ENCODE results near the gene C10orf120.

C10orf120 gene

DNA sequence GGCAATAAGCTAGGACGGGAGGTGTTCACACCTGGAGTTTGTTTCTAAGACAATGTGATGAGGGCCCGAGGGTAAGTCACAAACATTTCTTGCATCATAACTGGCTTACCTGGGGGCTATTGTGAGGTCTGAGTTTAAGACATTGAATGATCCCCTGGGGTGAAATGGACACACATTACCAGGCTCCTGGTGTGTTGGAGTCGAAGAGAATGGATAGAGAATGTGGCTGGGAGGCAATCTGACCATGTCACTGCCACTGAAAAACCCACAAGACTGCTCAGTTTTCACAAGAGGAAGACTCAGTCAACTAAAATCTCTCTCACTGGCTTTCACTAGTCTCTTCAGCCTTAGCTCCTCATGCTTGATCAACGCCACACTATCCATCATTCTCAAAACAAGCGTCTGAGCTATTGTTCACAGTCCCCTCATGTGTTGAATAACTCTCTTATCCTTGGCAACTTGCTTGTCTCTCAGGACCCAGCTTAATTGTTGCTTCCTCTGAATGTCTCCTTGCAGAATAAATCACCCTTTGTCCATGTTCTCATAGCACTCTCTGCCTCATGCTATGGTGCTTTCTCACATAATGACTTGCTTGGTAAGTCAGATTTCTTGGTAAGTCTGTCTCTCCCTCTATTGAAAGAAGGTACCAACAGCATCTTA is at the start of gene C10orf120:
Gene C10orf120 (minus strand): TSS at position 51 of the 660 bp plus-strand sequence. CDS start 56 bp downstream, outside the sequence.
- TF ChIP-seq, protein P1, sequence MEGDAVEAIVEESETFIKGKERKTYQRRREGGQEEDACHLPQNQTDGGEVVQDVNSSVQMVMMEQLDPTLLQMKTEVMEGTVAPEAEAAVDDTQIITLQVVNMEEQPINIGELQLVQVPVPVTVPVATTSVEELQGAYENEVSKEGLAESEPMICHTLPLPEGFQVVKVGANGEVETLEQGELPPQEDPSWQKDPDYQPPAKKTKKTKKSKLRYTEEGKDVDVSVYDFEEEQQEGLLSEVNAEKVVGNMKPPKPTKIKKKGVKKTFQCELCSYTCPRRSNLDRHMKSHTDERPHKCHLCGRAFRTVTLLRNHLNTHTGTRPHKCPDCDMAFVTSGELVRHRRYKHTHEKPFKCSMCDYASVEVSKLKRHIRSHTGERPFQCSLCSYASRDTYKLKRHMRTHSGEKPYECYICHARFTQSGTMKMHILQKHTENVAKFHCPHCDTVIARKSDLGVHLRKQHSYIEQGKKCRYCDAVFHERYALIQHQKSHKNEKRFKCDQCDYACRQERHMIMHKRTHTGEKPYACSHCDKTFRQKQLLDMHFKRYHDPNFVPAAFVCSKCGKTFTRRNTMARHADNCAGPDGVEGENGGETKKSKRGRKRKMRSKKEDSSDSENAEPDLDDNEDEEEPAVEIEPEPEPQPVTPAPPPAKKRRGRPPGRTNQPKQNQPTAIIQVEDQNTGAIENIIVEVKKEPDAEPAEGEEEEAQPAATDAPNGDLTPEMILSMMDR (IDR thresholded peaks at IDR 0.05; ENCODE audit: insufficient read depth, low read depth, low read length, missing control alignments), result no peak
- H3K4me3 ChIP-seq (ENCODE audit: low read depth, low read length), result no peak within 1 kb of the TSS
- DNase-seq (ENCODE audit: low read depth), result no peak

DNA sequence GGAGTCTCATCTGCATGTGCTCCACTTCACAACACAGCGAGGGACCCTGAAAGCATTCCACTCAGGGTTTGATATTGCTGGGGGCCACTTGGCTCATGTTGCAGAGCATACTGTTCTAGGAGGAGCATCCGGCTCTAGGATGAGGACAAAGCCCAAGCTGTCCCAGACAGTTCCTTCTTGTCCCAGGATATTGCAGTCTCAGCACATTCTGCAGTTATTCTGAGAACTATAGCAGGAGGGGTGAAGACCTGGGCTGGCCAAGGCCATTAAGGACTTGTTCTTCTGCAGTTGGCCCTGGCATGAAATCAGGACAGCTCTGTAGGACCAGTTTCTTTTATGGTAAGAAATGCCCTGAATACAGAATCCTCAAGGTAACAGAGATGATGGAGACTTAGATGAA is 48.9 kb upstream of the C10orf120 start:
- H3K4me3 ChIP-seq (ENCODE audit: low read depth, low read length), result no peak overlapping the region
- TF ChIP-seq, protein P1 (IDR thresholded peaks at IDR 0.05; ENCODE audit: insufficient read depth, low read depth, low read length, missing control alignments), result no peak
- no peak for DNase-seq (ENCODE audit: low read depth)

DNA sequence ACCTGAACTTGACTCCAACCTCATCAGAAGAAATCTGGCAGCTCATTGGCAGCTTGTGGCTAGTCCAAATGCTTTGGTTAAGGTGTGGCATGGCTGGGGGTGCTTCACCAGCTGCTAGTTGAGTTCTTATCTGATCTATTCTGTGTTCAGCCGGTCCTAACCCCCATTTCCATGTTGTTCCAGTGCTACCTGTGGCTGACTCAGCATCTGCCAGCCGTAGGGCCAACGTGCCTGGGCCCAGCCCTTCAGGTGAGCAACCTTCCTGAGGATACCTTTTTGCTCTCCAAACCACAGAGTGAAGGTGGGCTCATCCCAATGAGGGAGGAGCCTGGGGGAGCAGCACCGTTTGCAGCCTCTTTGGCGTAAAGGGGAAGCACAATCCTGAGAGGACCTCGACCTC is 46.8 kb upstream of the C10orf120 start:
- no peak for DNase-seq (ENCODE audit: low read depth)
- H3K4me3 ChIP-seq (ENCODE audit: low read depth, low read length), result no peak overlapping the region
- TF ChIP-seq, protein P1 (IDR thresholded peaks at IDR 0.05; ENCODE audit: insufficient read depth, low read depth, low read length, missing control alignments), result no peak

DNA sequence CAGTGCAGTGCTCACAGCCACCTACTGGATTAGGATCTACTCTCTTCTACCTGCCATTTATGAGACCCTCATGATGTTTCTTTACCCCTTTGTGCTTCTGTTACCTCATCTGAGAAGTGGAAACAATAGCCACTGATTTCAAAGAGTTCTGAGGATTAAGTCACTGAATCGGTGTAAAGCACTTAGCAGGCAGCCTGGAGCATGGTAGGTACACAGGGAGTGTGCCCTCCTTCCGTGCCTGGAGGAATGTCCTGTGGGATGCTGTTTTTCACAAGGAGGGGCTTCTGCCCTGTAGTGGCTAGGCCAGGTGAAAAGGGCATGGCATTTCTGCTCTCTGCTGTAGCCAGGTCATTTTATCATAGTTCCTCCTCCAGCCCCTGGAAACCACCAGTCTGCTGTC is 44.6 kb upstream of the C10orf120 start:
- TF ChIP-seq, protein P1 (IDR thresholded peaks at IDR 0.05; ENCODE audit: insufficient read depth, low read depth, low read length, missing control alignments), result no peak
- DNase-seq (ENCODE audit: low read depth), result no peak
- no peak overlapping the region for H3K4me3 ChIP-seq (ENCODE audit: low read depth, low read length)

DNA sequence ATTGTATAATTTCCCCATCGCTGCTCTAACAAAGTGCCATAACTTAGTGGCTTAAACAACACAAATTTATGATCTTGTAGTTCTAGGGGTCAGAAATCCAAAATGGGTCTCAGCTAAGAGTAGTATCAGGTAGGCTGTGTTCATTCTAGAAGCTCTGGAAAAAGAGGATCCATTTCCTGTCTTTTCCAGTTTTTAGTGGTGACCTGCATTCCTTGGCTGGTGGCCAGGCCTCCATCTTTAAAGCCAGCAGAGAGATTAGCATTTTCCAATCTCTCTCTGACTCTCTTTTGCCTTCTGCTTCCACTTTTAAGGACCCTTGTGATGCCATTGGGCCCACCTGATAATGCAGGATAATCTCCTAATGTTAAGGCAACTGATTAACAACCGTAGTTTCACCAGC is 41.0 kb upstream of the C10orf120 start:
- TF ChIP-seq, protein P1 (IDR thresholded peaks at IDR 0.05; ENCODE audit: insufficient read depth, low read depth, low read length, missing control alignments), result no peak
- DNase-seq (ENCODE audit: low read depth), result no peak
- no peak overlapping the region for H3K4me3 ChIP-seq (ENCODE audit: low read depth, low read length)

DNA sequence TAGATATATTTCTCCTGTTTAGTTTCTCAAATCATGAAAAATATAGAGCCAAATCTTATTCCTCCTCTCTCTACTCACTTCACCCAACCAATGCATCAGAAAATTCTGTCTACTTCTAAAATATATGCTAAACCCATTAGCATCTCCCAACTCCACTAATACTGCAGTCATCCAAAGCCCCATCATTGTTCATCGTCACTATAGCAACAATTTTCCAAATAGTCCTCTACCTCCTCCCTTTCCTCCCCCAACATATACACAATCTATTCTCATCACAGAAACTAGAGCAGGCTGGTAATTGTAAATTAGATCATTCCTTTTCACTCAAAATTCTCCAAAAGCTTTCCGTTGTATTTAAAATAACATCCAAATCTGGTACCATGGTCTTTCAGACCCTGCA is 38.4 kb upstream of the C10orf120 start:
- no peak for DNase-seq (ENCODE audit: low read depth)

More for the DNA sequence above, 38.4 kb upstream of the C10orf120 start:
- TF ChIP-seq, protein P1 (IDR thresholded peaks at IDR 0.05; ENCODE audit: insufficient read depth, low read depth, low read length, missing control alignments), result no peak
- H3K4me3 ChIP-seq (ENCODE audit: low read depth, low read length), result no peak overlapping the region
